ENCODE results near the gene NOG.

The NOG gene

DNA sequence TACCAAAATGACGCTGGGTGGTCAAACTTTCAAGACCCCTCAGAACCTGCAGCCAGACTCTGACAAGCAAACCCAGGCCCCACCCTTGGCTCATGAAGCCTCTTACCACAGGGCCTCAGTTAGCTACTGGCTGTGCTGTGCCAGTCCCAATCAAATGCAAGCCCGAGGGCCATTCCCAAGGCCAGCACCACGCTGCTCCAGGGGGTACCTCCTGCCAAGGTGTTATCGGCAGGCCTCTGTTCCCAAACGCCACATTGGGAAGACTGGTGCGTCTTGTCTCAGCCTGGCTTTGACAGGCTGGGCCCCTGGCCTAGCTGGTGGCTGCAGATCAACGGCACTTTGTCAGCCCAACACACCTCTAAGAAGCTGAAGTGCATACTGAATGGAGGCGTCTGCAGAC is 35.8 kb upstream of the NOG start:
- Histone ChIP-seq H3K36me3 (no peaks in the 10 kb centered on the region), H3K4me1 (ENCODE audit: control insufficient read depth in 1 of 2, insufficient read depth in 1 of 2, low read depth in 1 of 2, low read length in 1 of 2) (no peaks in the 10 kb centered on the region), H3K4me3 (ENCODE audit: low read depth in 1 of 2, low read length in 1 of 2) (no peak overlapping the region), H3K27ac (no peak overlapping the region), H3K27me3 (no peaks in the 10 kb centered on the region), H3K9me3 (no peaks in the 10 kb centered on the region)
- TF ChIP-seq, protein P1, sequence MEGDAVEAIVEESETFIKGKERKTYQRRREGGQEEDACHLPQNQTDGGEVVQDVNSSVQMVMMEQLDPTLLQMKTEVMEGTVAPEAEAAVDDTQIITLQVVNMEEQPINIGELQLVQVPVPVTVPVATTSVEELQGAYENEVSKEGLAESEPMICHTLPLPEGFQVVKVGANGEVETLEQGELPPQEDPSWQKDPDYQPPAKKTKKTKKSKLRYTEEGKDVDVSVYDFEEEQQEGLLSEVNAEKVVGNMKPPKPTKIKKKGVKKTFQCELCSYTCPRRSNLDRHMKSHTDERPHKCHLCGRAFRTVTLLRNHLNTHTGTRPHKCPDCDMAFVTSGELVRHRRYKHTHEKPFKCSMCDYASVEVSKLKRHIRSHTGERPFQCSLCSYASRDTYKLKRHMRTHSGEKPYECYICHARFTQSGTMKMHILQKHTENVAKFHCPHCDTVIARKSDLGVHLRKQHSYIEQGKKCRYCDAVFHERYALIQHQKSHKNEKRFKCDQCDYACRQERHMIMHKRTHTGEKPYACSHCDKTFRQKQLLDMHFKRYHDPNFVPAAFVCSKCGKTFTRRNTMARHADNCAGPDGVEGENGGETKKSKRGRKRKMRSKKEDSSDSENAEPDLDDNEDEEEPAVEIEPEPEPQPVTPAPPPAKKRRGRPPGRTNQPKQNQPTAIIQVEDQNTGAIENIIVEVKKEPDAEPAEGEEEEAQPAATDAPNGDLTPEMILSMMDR (IDR thresholded peaks at IDR 0.05), result no peak

DNA sequence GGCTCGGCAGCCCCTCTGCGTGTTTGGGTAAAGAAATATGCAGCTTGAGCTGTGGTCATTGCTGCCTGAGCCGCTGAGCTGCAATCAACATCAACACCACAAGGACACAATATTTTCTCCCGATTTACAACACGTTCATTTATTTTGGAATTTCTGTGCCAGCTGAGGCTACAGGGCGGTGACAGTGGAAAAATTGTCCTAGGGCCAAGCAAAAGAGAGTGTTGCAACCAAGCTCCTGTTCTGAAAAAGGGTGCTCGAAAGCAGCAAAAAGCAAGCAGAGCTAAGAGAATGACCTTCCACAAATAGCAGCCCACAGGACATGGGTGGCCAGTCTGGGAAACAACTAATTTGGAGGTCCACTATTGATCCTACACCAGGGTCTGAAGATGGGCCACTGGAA is 35.4 kb upstream of the NOG start:
- no peak overlapping the region for H3K27ac ChIP-seq
- H3K9me3 ChIP-seq, result no peaks in the 10 kb centered on the region
- no peak overlapping the region for H3K4me3 ChIP-seq (ENCODE audit: low read depth in 1 of 2, low read length in 1 of 2)
- H3K36me3 ChIP-seq, result no peaks in the 10 kb centered on the region
- H3K4me1 ChIP-seq (ENCODE audit: control insufficient read depth in 1 of 2, insufficient read depth in 1 of 2, low read depth in 1 of 2, low read length in 1 of 2), result no peaks in the 10 kb centered on the region
- TF ChIP-seq, protein P1 (IDR thresholded peaks at IDR 0.05), result no peak
- no peaks in the 10 kb centered on the region for H3K27me3 ChIP-seq

- no peaks in the 10 kb centered on the region for H3K9me3 ChIP-seq
- no peaks in the 10 kb centered on the region for H3K4me1 ChIP-seq (ENCODE audit: control insufficient read depth in 1 of 2, insufficient read depth in 1 of 2, low read depth in 1 of 2, low read length in 1 of 2)
- TF ChIP-seq, protein P1 (IDR thresholded peaks at IDR 0.05), result no peak
Observed at GRCh38 chr17:56570199-56570598, 23.3 kb upstream of the NOG start.

GRCh38 chr17:56571456-56571855 is 22.0 kb upstream of the NOG start:
- Histone ChIP-seq H3K27ac (no peak overlapping the region), H3K4me1 (ENCODE audit: control insufficient read depth in 1 of 2, insufficient read depth in 1 of 2, low read depth in 1 of 2, low read length in 1 of 2) (no peaks in the 10 kb centered on the region), H3K36me3 (no peaks in the 10 kb centered on the region), H3K27me3 (no peaks in the 10 kb centered on the region), H3K4me3 (ENCODE audit: low read depth in 1 of 2, low read length in 1 of 2) (no peak overlapping the region), H3K9me3 (no peaks in the 10 kb centered on the region)
- TF ChIP-seq, protein P1 (IDR thresholded peaks at IDR 0.05), result no peak

More at GRCh38 chr17:56570199-56570598, 23.3 kb upstream of the NOG start:
- no peaks in the 10 kb centered on the region for H3K27me3 ChIP-seq
- no peak overlapping the region for H3K27ac ChIP-seq
- no peaks in the 10 kb centered on the region for H3K36me3 ChIP-seq
- H3K4me3 ChIP-seq (ENCODE audit: low read depth in 1 of 2, low read length in 1 of 2), result no peak overlapping the region

GRCh38 chr17:56577190-56577842 is 16.2 kb upstream of the NOG start:
- peaks cover 30% of the 10 kb centered on the region for H3K27me3 ChIP-seq
- TF ChIP-seq, protein P1 (IDR thresholded peaks at IDR 0.05), result no peak

More at GRCh38 chr17:56577190-56577842, 16.2 kb upstream of the NOG start:
- H3K9me3 ChIP-seq, result no peaks in the 10 kb centered on the region
- no peak overlapping the region for H3K4me3 ChIP-seq (ENCODE audit: low read depth in 1 of 2, low read length in 1 of 2)
- no peaks in the 10 kb centered on the region for H3K36me3 ChIP-seq
- no peak overlapping the region for H3K27ac ChIP-seq
- H3K4me1 ChIP-seq (ENCODE audit: control insufficient read depth in 1 of 2, insufficient read depth in 1 of 2, low read depth in 1 of 2, low read length in 1 of 2), result no peaks in the 10 kb centered on the region

Data from neutrophil (primary cell).